Natural killer cell treated with Interleukin-12 subunit alpha and Interleukin-12 subunit beta and Interleukin-15 and Interleukin-18, amount 100 ng/mL, for 72 hours (primary cell): ENCODE results near the gene CXCL1. TPM values are rescaled to one million over a fixed set of nuclear protein-coding genes. Genes with fewer than 3 reads are reported as not detected.
A peak's percentile ranks its signal among the peaks of the same experiment; 100 is the strongest.

Source experiments
- ATAC-seq, 2 donors: fragments of 150-1000 bp; cut with Tn5 transposase in 1 of 2; sonication (Bioruptor Pico), chemical (Tn5 transposase) in 1 of 2; 2 replicates each; pipeline ENCODE4 v1.10.0; 2021
- DNase-seq: peaks from one replicate; pipeline ENCODE4 v3.0.0; 2022; ENCODE audit warnings: low spot score
- H3K27ac Mint-ChIP-seq, 2 donors: 1 replicate in 1 of 2; 2 replicates in 1 of 2; pipeline ENCODE4 v1.8.0; 2022; ENCODE audit warnings: mixed read lengths in 2 of 2, mild to moderate bottlenecking in 1 of 2, moderate library complexity in 1 of 2
- H3K27me3 Mint-ChIP-seq, 2 donors: 1 replicate in 1 of 2; 2 replicates in 1 of 2; pipeline ENCODE4 v1.8.0; 2022; ENCODE audit warnings: mixed read lengths in 2 of 2
- H3K36me3 Mint-ChIP-seq: one replicate; pipeline ENCODE4 v1.8.0; 2022; ENCODE audit warnings: mixed read lengths
- H3K4me1 Mint-ChIP-seq, 2 donors: 1 replicate in 1 of 2; 2 replicates in 1 of 2; pipeline ENCODE4 v1.8.0; 2022; ENCODE audit warnings: low read depth in 2 of 2, mixed read lengths in 2 of 2, mild to moderate bottlenecking in 1 of 2
- H3K4me3 Mint-ChIP-seq: one replicate; pipeline ENCODE4 v1.8.0; 2022; ENCODE audit warnings: mixed read lengths
- H3K9me3 Mint-ChIP-seq: 2 replicates; pipeline ENCODE4 v1.8.0; 2022; ENCODE audit warnings: mixed read lengths
- total RNA-seq, 2 donors: library from RNA; stranded (reverse); gene quantifications; one replicate each; pipeline ENCODE4 v1.2.3, GENCODE V29; 2022

Gene CXCL1
- total RNA-seq, 2 donors from 2014 or later, result 0.78 TPM; not detected in 1

GRCh38 chr4:73842696-73843095 lies 26.5 kb upstream of the CXCL1 start:
- H3K4me1 Mint-ChIP-seq, result no peaks in the 10 kb centered on the region
- no peaks in the 10 kb centered on the region for H3K36me3 Mint-ChIP-seq
- no peak overlapping the region for H3K27ac Mint-ChIP-seq
- no peaks in the 10 kb centered on the region for H3K9me3 Mint-ChIP-seq
- H3K4me3 Mint-ChIP-seq, result no peak overlapping the region
- ATAC-seq (no peak), DNase-seq (no peak)
- H3K27me3 Mint-ChIP-seq, result no peaks in the 10 kb centered on the region

DNA sequence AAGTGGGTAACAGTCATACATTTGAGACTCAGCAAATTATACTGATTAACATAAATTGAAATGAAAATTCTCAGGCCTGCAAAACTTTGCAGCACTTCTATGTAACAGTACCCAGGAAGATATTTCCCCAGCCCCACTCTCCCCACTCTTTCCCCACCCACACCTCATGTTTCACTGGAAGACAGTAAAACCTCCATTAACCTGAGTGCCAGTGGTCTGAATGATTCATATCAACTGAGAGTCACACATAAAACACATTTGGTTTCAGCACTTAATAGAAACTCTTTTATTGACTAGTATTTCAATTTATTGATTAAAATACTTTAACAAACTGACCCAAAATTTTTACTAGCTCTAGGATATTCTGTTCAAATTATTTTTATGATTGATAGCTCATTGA lies 25.8 kb upstream of the CXCL1 start:
- H3K4me1 Mint-ChIP-seq, result no peaks in the 10 kb centered on the region
- H3K9me3 Mint-ChIP-seq, result no peaks in the 10 kb centered on the region
- no peaks in the 10 kb centered on the region for H3K36me3 Mint-ChIP-seq
- no peak overlapping the region for H3K4me3 Mint-ChIP-seq
- H3K27ac Mint-ChIP-seq, result no peak overlapping the region
- H3K27me3 Mint-ChIP-seq, result no peaks in the 10 kb centered on the region
- no peak for ATAC-seq
- no peak for DNase-seq

DNA sequence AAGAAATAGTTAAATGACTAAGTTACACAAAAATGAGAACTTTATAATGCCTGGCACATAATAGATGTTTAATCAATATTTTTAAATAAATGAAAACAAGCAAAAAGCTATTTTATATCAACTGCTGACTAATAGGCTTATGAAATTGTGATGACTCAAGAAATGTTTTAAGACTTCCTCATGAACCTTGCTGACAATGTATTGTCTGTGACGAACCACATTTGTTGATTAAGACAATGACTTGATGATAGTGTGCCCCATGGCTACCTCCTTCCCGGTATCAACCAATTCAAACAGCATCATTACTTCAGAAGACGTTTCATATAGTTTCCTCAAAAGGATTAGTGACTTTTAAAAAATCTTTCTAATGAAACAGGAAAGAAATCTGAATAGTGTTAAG lies 24.8 kb upstream of the CXCL1 start:
- H3K27me3 Mint-ChIP-seq, result no peaks in the 10 kb centered on the region
- no peaks in the 10 kb centered on the region for H3K9me3 Mint-ChIP-seq
- no peak for ATAC-seq
- no peaks in the 10 kb centered on the region for H3K36me3 Mint-ChIP-seq
- H3K27ac Mint-ChIP-seq, result no peak overlapping the region
- H3K4me1 Mint-ChIP-seq, result no peaks in the 10 kb centered on the region
- DNase-seq, result no peak
- H3K4me3 Mint-ChIP-seq, result no peak overlapping the region

DNA sequence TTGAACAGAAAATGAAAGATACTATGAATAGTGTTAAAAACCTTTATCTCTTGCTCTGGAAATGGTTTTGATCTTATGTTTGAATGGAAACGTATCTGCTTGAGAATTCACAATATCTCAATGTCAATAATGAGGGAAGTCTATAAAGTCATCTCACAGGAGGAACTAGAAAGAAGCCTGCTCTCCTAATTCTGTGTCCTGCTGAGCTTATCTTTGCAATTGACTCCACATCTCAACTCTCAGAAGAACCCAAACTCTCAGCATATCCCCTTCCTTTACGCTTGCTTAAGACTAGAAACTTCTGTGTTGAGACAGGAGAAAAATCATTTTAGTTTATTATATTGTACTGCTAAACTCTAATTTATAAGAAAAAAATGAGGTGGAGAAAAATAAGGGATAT lies 24.4 kb upstream of the CXCL1 start:
- no peak for ATAC-seq
- DNase-seq, result no peak
- Mint-ChIP-seq H3K36me3 (no peaks in the 10 kb centered on the region), H3K27ac (no peak overlapping the region), H3K4me3 (no peak overlapping the region), H3K9me3 (no peaks in the 10 kb centered on the region), H3K4me1 (no peaks in the 10 kb centered on the region), H3K27me3 (no peaks in the 10 kb centered on the region)

DNA sequence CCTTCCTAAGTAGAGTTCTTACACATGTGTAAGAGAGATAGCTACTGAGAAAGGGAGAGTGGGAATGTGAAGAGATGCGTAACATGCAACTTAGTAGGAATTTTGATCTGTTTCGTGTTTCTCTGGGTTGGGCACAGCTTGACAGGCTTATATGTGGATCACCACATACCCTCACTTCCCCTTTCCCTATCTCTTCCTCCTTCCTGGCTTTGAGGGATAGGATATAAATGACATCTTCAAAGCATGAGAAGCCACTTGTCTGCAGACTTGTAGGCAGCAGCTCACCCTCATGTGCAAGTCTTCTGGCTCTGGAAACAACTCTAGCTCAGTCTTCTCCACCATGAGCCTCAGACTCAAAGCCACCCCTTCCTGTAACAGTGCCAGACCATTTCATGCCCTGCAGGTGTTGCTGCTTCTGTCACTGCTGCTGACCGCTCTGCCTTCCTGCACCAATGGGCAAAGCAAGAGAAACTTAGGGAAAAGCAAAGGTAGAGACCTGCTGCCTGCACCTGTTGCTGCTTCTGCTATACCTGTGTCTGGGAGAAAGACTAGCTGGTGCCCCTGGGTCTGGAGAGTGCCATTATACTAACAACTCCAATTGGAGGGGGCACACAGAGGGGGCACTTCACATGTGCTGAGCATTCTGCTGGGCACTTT lies 21.5 kb upstream of the CXCL1 start:
- no peak for DNase-seq
- Mint-ChIP-seq H3K27me3 (no peaks in the 10 kb centered on the region), H3K4me1 (no peaks in the 10 kb centered on the region), H3K27ac (no peak overlapping the region), H3K9me3 (no peaks in the 10 kb centered on the region), H3K36me3 (no peaks in the 10 kb centered on the region), H3K4me3 (no peak overlapping the region)
- no peak for ATAC-seq

- Mint-ChIP-seq H3K4me3 (no peak overlapping the region), H3K4me1 (no peaks in the 10 kb centered on the region), H3K9me3 (no peaks in the 10 kb centered on the region), H3K27ac (no peak overlapping the region), H3K36me3 (no peaks in the 10 kb centered on the region), H3K27me3 (no peaks in the 10 kb centered on the region)
- no peak for ATAC-seq
- DNase-seq, result no peak
These were observed 20.9 kb upstream of the CXCL1 start for GRCh38 chr4:73848183-73848777.

GRCh38 chr4:73850261-73850970 lies 18.8 kb upstream of the CXCL1 start:
- DNase-seq, result no peak
- Mint-ChIP-seq H3K27me3 (peaks cover 0 to 4% of the 10 kb centered on the region in 2 donors), H3K4me3 (no peak overlapping the region), H3K36me3 (no peaks in the 10 kb centered on the region), H3K9me3 (no peaks in the 10 kb centered on the region), H3K4me1 (no peaks in the 10 kb centered on the region), H3K27ac (no peak overlapping the region)
- ATAC-seq, result no peak

DNA sequence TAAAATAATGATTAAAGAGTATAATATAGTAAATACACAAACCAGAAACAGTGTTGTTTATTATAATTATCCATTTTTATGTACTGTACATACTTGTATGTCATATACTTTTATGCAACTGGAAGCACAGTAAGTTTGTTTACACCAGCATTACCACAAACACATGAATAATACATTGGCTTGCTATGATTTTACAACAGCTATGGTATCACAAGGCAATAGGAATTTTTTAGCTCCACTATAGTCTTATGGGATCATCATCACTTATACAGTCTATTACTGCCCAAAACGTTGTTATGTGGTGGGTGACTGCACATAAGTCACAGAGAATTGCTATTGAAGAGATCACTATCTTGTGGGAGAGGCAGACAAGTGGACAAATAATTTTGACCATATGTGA lies 17.9 kb upstream of the CXCL1 start:
- ATAC-seq (no peak), DNase-seq (no peak)
- Mint-ChIP-seq H3K27me3 (peaks cover 0 to 4% of the 10 kb centered on the region in 2 donors), H3K4me3 (no peak overlapping the region), H3K9me3 (no peaks in the 10 kb centered on the region), H3K4me1 (no peaks in the 10 kb centered on the region), H3K27ac (no peak overlapping the region), H3K36me3 (no peaks in the 10 kb centered on the region)

- Mint-ChIP-seq H3K36me3 (no peaks in the 10 kb centered on the region), H3K4me1 (no peaks in the 10 kb centered on the region), H3K4me3 (no peak overlapping the region), H3K27me3 (peaks cover 0 to 4% of the 10 kb centered on the region in 2 donors), H3K27ac (no peak overlapping the region), H3K9me3 (no peaks in the 10 kb centered on the region)
- no peak for ATAC-seq
- DNase-seq, result no peak
These were observed 16.4 kb upstream of the CXCL1 start for GRCh38 chr4:73852771-73853170.

DNA sequence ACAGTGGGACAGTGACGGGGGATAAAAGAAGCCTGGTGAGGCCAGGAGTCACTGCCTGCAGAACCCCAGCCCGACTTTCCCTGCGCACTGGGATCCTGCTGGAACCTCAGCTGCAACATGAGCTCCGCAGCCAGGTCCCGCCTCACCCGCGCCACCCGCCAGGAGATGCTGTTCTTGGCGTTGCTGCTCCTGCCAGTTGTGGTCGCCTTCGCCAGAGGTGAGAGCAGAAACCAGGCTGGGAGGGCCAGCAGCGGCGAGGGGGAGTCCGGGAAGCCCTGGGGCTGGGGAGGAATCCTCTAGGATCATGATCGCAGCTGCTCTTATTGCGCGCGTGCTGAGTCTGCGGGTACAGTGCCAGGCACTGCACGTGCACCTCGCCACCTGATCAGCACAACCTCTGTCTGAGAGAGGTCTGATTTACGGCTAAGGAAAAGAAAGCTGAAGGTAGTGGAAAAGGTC lies 15.9 kb upstream of the CXCL1 start, which contains the start of gene PF4V1:
Gene PF4V1 (plus strand): TSS at position 51 of the 459 bp plus-strand sequence. CDS start 67 bp downstream, at position 118.
- H3K27me3 Mint-ChIP-seq, result peaks cover 0 to 4% of the 10 kb centered on the region in 2 donors
- no peak within 1 kb of the TSS for H3K4me3 Mint-ChIP-seq
- H3K27ac Mint-ChIP-seq, result no peak within 1 kb of the TSS
- no peaks in the 10 kb centered on the region for H3K36me3 Mint-ChIP-seq
- H3K4me1 Mint-ChIP-seq, result no peaks in the 10 kb centered on the region
- no peak for DNase-seq
- no peaks in the 10 kb centered on the region for H3K9me3 Mint-ChIP-seq
- peak in 1 of 2 donors; percentile 48 for ATAC-seq

DNA sequence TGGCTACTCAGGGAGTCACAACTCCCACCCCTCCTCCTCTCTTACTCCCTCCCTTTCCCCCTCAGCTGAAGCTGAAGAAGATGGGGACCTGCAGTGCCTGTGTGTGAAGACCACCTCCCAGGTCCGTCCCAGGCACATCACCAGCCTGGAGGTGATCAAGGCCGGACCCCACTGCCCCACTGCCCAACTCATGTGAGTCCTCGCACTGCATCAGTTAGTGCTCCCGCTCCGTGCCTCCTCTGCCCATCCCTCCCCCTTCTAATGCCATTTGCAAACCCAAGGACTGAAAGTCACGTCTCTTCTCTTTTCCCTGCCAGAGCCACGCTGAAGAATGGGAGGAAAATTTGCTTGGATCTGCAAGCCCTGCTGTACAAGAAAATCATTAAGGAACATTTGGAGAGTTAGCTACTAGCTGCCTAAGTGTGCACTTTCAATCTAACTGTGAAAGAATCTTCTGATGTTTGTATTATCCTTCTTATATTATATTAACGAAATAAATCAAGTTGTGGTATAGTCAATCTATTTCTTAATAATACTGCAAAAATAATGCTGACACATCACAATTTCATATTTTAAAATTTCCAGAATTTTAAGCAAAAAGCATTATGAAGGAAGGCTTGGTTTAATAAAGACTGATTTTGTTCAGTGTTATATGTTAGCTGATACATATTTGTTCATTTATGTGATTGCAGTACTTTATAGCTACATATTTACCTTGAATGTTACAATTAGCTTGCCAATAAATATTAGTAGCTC lies 15.3 kb upstream of the CXCL1 start:
- ATAC-seq, result no peak
- Mint-ChIP-seq H3K4me3 (no peak overlapping the region), H3K9me3 (no peaks in the 10 kb centered on the region), H3K36me3 (no peaks in the 10 kb centered on the region), H3K4me1 (no peaks in the 10 kb centered on the region), H3K27me3 (peaks cover 0 to 4% of the 10 kb centered on the region in 2 donors), H3K27ac (no peak overlapping the region)
- no peak for DNase-seq

- H3K9me3 Mint-ChIP-seq, result no peaks in the 10 kb centered on the region
- no peaks in the 10 kb centered on the region for H3K4me1 Mint-ChIP-seq
- H3K27ac Mint-ChIP-seq, result no peak overlapping the region
- no peak for ATAC-seq
- no peak for DNase-seq
- no peak overlapping the region for H3K4me3 Mint-ChIP-seq
- H3K36me3 Mint-ChIP-seq, result no peaks in the 10 kb centered on the region
- H3K27me3 Mint-ChIP-seq, result peaks cover 0 to 4% of the 10 kb centered on the region in 2 donors
These were observed 13.8 kb upstream of the CXCL1 start for GRCh38 chr4:73855406-73855805.

DNA sequence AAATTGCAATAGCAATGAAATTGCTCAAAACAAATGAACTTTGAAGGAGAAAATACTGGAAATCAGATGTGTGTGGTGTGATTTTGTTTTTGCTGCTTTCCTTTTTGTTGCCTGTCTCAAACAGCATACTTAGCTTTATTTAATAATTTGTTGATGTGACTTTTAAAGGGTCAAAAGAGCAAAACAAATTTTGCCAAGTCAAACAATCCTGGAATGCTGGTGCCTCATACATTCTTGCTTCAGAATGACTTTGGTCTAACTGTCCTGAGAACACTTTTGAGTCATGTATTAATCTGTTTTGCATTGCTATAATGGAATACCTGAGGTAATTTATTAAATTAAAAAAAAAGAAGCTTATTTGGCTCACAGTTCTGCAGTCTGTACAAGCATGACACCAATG lies 12.7 kb upstream of the CXCL1 start:
- Mint-ChIP-seq H3K36me3 (no peaks in the 10 kb centered on the region), H3K27me3 (peaks cover 0 to 4% of the 10 kb centered on the region in 2 donors), H3K4me3 (no peak overlapping the region), H3K27ac (no peak overlapping the region), H3K9me3 (no peaks in the 10 kb centered on the region), H3K4me1 (no peaks in the 10 kb centered on the region)
- ATAC-seq (no peak), DNase-seq (no peak)
